Jurkat, Clone E6-1 (cell line): ENCODE data around the gene ZNF789. TPM values are rescaled to one million over a fixed set of nuclear protein-coding genes. Genes with fewer than 3 reads are reported as not detected.
"Not testable (repeated sequence)": the region's sequence is repeated elsewhere in the genome, so short reads cannot be mapped to it uniquely, and the experiment has no call there.

ENCODE experiments used
- DNase-seq: peaks from one replicate; pipeline ENCODE4 v3.0.0-alpha.2; 2011; ENCODE audit warnings: low read depth, low spot score
- H3K4me3 ChIP-seq: 2 replicates; pipeline ENCODE4 v1.5.1; 2011; ENCODE audit warnings: mild to moderate bottlenecking, low read length, control low read depth, moderate library complexity
- polyA plus RNA-seq: library from polyadenylated mRNA; unstranded; fragments of >200 nt; gene quantifications from one replicate; pipeline ENCODE4 v1.2.1, GENCODE V29; 2012; ENCODE audit warnings: missing spikeins; ENCODE audit not compliant: insufficient read length, insufficient read depth

ZNF789 gene
- 33.2 TPM for polyA plus RNA-seq

GRCh38 chr7:99472561-99473314, at the start of gene ZNF789:
ZNF789 (plus strand) TSS chr7:99472890; CDS start chr7:99476457, 3,567 bp downstream.
- H3K4me3 ChIP-seq = peak within 1 kb of the TSS; percentile 95
- peak; percentile 94 for DNase-seq

DNA sequence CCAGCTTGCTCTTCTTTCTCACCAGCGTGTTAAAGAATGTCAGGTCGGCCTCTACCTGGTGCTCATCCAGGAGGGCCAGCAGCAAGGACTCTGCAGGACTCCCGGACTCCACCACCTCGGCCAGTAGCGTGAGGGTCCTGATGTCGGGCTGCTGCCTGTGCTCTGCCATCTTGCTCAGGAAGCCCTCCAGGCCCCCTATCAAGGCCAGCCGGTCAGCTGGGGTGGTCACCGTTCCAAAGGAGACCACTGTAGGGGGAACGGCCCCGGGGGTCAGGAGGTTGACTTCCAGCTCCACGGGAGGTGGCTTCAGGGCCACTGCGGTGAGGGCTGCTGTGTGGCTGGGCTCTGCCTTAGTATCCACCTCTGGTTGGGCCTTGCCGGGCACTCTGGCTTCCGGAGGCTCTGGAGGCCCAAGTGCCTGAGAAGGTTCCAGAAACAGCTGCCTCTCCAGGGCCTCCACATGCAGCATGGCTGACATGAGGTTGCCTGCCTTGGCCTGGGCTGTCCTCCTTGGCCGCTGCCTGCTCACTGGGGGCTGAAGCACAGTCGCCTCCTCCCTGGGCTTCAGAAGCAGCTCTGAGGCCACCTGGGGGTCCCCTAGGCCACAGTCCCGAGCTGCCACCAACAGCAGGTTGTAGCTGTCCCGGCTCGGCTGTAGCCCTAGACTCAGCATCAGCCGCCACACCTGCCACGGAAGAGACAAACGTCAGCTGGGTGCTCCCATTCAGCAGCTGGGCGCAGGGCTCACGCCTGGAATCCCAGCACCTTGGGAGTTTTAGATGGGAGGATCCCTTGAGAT, 47.6 kb upstream of the ZNF789 start:
- no peak for DNase-seq
- H3K4me3 ChIP-seq = no peak overlapping the region

DNA sequence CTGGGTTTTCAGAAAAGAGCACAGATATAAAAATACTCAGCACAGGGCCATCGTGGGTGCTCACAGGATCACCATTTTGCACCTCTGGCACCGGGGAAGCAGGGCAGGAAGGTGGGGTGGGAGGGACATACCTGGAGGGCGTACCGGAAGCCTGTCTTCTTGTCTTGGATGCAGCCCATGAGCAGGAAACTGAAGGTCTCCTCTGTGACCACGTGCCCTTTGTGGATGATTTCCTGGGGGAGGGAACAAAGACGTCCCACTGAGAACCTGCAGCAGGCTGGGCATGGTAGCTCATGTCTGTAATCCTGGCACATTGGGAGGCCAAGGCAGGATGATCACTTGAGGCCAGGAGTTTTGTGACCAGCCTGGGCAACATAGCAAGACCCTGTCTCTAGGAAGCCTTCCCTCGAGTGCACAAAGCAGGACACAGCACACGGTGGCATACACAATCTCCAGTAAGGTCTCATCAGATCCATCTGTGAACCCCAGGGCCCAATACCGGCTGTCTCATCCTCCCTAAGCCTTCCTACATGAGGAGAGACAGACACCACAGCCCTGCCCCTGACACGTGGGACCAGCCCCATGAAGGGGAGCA, 43.6 kb upstream of the ZNF789 start:
- peak; percentile 63 for DNase-seq
- no peak overlapping the region for H3K4me3 ChIP-seq

DNA sequence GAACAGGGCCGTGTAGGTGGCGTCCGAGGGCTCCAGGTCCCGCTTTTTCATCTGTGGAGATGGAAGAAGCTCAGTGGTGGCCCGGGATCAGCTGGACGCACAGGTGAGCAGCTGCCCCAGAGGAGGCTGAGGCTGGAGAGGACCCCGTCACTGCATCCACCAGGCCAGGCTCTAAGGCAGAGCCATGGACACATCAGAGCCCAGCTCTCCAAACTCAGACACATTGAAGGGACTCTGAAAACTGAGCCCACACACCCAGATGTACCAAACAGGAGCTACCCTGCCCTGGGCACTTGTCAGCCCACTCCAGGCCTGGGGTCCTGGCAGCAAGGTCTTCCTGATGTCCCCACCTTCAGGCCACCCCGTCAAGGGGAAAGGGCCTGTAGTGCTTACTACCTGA, 42.9 kb upstream of the ZNF789 start:
- DNase-seq = no peak
- no peak overlapping the region for H3K4me3 ChIP-seq

GRCh38 chr7:99431756-99432540, 40.7 kb upstream of the ZNF789 start:
- H3K4me3 ChIP-seq, DNase-seq: not testable (repeated sequence)

- no peak overlapping the region for H3K4me3 ChIP-seq
Measured at GRCh38 chr7:99433158-99433557, 39.5 kb upstream of the ZNF789 start.

GRCh38 chr7:99437946-99438572, 34.6 kb upstream of the ZNF789 start:
- H3K4me3 ChIP-seq = peak overlapping the region; percentile 75
- DNase-seq = no peak

More at GRCh38 chr7:99433158-99433557, 39.5 kb upstream of the ZNF789 start:
- no peak for DNase-seq

- H3K4me3 ChIP-seq = peak within 1 kb of the TSS; percentile 75
- peak; percentile 85 for DNase-seq
Measured at GRCh38 chr7:99438573-99439480, 33.9 kb upstream of the ZNF789 start, which contains the start of the genes CPSF4 and PTCD1. CPSF4 (plus strand) TSS chr7:99438943; CDS start chr7:99439083, 140 bp downstream. PTCD1 (minus strand) TSS chr7:99438798; CDS start chr7:99435242, 3,556 bp downstream.

- DNase-seq = no peak
- peak overlapping the region; percentile 75 for H3K4me3 ChIP-seq
Measured at GRCh38 chr7:99440195-99440594, 32.5 kb upstream of the ZNF789 start.

DNA sequence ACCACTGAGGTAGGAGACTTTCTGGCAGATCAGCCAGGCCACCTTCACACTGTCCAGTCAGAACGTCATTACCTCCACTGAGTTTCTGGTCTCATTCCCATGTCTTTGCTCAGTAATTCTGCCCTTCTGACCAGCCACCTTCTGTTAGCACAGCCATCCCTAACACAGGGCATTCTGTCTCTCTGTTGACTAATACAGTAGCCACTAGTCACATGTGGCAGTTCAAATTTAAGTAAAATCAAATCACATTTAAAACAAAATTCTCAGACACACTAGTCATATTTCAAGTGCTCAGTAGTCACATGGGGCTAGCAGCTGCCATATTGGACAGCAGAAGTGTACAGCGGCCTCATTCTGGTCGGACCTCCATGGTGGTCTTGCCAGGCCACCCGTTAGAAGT, 26.6 kb upstream of the ZNF789 start:
- H3K4me3 ChIP-seq = no peak overlapping the region
- DNase-seq = no peak

DNA sequence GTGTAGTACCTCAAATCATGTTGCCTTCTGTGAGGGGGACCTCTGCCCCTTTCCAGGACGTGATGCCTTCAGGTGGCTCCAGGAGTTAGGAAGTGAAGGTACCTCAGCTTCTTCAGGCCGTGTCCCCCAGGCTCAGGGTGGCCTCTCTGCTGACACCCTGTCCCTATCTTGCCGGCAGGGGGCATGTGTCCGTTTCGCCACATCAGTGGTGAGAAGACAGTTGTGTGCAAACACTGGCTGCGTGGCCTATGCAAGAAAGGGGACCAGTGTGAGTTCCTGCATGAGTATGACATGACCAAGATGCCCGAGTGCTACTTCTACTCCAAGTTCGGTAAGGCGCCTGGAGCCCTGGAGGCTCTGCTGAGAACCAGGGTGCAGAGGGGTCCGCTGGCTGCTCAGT, 24.7 kb upstream of the ZNF789 start:
- no peak overlapping the region for H3K4me3 ChIP-seq
- peak; percentile 29 for DNase-seq

- H3K4me3 ChIP-seq = no peak overlapping the region
- no peak for DNase-seq
Measured at GRCh38 chr7:99448855-99449254, 23.8 kb upstream of the ZNF789 start.

- no peak overlapping the region for H3K4me3 ChIP-seq
- DNase-seq = no peak
Measured at GRCh38 chr7:99449326-99449725, 23.4 kb upstream of the ZNF789 start.

GRCh38 chr7:99451936-99452335, 20.8 kb upstream of the ZNF789 start:
- no peak overlapping the region for H3K4me3 ChIP-seq
- DNase-seq = no peak

DNA sequence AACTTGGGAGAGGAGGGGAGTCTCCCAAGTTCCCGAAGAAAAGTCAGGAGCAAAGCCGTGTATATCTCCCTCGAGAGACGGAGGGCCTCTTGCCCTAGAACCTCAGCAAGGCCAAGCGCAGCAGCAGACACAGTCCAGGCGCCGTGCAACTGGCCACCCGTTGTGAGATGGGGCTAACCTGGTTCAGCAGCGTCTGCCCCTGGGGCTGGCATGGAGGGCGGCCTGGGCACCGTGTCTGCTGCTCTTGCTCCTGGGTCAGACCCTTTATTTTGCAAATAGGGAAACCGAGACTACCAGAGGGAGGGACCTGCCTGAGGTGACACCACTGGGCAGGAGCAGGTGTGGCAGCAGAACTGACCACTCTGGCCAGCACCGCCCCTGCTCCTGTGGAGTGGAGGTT, 20.1 kb upstream of the ZNF789 start:
- H3K4me3 ChIP-seq = no peak overlapping the region
- DNase-seq = no peak

- no peak for DNase-seq
- no peak overlapping the region for H3K4me3 ChIP-seq
Measured at GRCh38 chr7:99453105-99453504, 19.6 kb upstream of the ZNF789 start.

DNA sequence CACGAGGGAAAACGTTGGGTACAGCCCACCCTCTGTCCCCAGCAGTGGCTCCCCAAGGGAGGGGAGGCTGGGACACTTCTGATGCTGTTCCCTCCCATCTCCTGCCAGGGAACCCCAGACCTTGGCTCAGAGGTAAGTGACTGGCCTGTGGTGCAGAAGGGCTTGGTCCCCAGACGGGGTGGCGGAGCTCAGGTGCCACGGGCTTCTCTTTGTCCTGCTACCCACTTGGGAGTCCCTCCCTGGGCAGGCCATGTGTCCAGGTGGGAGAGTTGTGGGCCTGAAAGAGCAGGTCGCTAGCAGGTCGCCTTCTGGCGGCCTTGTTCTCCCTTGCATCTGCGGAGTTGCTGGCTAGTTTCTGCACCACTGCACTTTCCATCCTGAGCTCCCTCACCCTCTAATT, 16.8 kb upstream of the ZNF789 start:
- DNase-seq = no peak
- H3K4me3 ChIP-seq = no peak overlapping the region

- DNase-seq = no peak
- H3K4me3 ChIP-seq = no peak overlapping the region
Measured at GRCh38 chr7:99456288-99456687, 16.4 kb upstream of the ZNF789 start.
